Putamen (tissue), 1 donor: ENCODE data around the gene FLOT1.

Experiments used
- DNase-seq: peaks from one replicate; pipeline ENCODE4 v3.0.0-alpha.2; 2016; ENCODE audit warnings: low spot score

Gene FLOT1

DNA sequence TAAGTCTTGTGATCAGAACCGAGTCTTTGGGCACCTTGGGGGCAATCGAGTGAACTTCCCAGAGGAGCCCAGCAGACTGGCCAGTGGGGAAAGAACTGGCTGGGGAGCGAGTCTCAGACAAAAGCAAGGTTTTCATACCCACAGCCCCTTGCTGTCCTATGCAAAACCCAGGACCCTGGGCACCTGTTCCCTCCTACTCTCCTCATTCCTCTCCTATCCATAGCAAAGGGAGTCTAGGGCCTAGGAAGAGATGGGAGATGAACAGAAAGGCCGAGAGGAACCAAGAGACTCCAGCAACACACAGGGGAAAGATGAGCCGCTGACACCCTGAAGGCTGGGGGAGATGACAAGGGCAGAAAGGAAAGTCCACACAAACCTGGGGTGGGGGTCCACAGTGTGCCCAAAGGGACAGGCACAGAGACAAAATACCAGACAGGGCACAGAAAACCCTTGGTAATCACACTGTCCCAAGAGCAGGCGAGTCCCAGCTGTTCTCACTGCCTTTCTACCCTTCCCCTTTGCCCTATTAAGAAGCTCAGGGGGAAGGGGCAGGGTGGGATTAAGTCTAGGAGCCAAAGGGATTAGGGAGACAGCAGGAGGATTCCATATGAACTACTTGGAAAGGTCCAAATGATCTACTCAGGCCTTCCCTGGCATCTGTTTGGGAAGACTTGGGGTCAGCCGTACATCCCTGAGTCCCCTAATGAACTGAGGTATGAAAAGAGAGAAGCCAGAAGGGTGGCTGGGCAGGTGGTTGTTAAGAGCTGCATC is 62.5 kb downstream of the FLOT1 start:
- DNase-seq: no peak

DNA sequence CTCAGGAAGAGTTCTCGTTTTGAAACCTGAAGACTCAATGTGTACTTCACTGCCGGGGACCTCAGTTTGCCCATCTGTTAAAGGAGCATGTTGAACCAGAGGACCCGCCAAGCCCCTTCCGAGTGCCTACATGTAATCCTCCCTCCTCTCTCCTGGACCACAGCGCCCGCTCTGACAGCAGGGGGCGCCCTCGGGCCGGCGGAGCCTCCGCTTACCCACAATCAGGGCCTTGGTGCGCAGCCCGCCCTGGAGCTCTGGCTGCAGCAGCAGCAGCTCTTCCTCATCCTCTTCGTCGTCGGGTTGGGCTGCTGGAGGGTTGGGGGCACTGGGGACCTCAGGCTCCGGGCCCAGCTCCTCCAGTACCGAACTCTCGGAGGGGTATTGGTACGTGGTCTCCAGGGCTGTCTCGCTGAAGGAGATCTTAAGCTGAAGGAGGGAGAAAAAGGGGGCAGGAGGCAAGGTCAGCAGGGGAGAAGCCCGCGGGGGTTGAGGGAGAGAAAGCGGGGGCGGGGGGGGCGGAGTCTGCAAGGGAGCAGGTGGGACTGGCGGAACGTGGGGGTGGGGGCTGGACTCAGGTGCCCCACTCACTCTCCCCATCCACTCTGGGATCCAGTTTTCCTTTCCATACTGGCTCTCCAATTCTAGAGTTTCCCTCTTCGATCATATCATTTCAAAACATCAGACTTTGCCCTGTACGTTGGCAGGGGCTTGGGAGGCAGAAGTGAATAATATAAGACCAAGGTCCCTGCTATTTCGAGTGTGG is 63.3 kb downstream of the FLOT1 start:
- peak; percentile 80 for DNase-seq
